ENCODE measurements around the gene MLF2.

DNA sequence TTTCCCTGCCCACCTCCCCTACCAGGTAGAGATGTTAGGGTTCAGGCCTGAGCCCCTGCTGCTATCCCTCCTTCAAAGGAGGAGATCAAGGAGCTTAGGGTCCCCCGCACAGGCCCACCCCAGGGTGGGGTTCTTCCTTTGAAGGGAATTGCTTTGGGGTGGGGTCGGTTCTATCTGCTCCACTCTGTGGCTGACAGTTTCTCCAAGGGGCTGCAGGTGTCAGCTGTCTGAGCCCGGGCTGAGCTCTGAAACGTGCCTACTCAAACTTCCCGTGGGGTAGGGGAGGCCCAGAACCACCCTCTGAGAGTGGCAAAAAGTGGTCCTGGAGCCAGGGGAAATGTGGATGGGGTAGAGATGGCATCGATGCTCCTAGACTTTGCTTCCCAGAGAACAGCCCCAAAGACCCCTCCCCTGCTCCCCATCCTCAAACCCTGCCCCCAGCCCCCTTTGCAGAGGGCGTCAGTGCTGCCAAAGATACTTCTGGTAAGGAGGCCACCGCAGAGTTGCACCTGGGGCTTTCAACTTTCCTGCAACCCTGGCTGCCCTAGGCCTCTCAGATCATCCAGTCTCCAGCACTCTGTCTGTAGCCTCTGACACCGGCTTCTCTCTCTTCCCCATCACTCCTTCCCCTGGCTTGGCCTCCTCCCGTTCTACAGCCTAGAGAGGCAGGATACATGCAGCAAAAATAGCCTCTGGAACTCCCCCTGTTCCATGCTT, 30.1 kb upstream of the MLF2 start:
- no peak for TF ChIP-seq POLR2A (IDR thresholded peaks at IDR 0.05)
- no peak for TF ChIP-seq CTCF (IDR thresholded peaks at IDR 0.05)
- TF ChIP-seq EP300 (IDR thresholded peaks at IDR 0.05), result no peak

Data from tibial nerve (tissue), 4 donors.